ENCODE measurements around the gene CLDN34.

CLDN34 gene

GRCh38 chrX:10016519-10017132 is 49.5 kb downstream of the CLDN34 start:
- DNase-seq (ENCODE audit: low read depth): no peak

GRCh38 chrX:10017872-10018271 is 50.7 kb downstream of the CLDN34 start:
- DNase-seq (ENCODE audit: low read depth): no peak
